Measurements from ENCODE around the gene TNXB. TPM values are rescaled to one million over a fixed set of nuclear protein-coding genes. Genes with fewer than 3 reads are reported as not detected.

TNXB gene
- total RNA-seq, 3 donors from 2014 or later: 1.1 to 1.9 (median 1.6) TPM

Other genes starting within 250 kb of the TNXB start
- gene NEU1, start 246.5 kb downstream of the TNXB start, total RNA-seq: 10 to 100 TPM; 25.6 to 26.7 (median 26.0) TPM
- gene SLC44A4, start 230.3 kb downstream of the TNXB start, total RNA-seq: under 1 TPM; 0.13 to 0.60 (median 0.20) TPM
- 10 to 100 TPM; 52.8 to 70.9 (median 67.8) TPM for gene EHMT2, start 211.6 kb downstream of the TNXB start, total RNA-seq
- gene ZBTB12, start 207.3 kb downstream of the TNXB start, total RNA-seq: 1 to 10 TPM; 3.5 to 6.1 (median 5.4) TPM
- gene C2, start 181.6 kb downstream of the TNXB start, total RNA-seq: 1 to 10 TPM in 1 of 3 donors, under 1 TPM in 2; 0.56 to 1.0 (median 0.95) TPM
- gene CFB, start 163.2 kb downstream of the TNXB start, total RNA-seq: 1 to 10 TPM in 2 of 3 donors, under 1 TPM in 1; 0.42 to 1.5 (median 1.4) TPM
- gene NELFE, start 150.4 kb downstream of the TNXB start, total RNA-seq: 100 to 1,000 TPM; 107 to 111 (median 109) TPM
- gene SKIC2, start 150.2 kb downstream of the TNXB start, total RNA-seq: 100 to 1,000 TPM; 123 to 157 (median 132) TPM
- gene DXO, start 137.2 kb downstream of the TNXB start, total RNA-seq: 1 to 10 TPM; 7.1 to 9.0 (median 8.9) TPM
- 1 to 10 TPM; 4.3 to 5.9 (median 5.3) TPM for gene C4A, start 127.3 kb downstream of the TNXB start, total RNA-seq
- 1 to 10 TPM; 4.9 to 5.3 (median 5.2) TPM for gene C4B, start 94.5 kb downstream of the TNXB start, total RNA-seq
- gene CYP21A2, start 70.9 kb downstream of the TNXB start, total RNA-seq: 1 to 10 TPM in 1 of 3 donors, under 1 TPM in 2; 0.74 to 1.0 (median 0.84) TPM
- gene ATF6B, start 18.9 kb upstream of the TNXB start, total RNA-seq: 10 to 100 TPM; 65.2 to 75.2 (median 67.2) TPM
- 1 to 10 TPM; 3.2 to 6.6 (median 4.9) TPM for gene FKBPL, start 20.9 kb upstream of the TNXB start, total RNA-seq
- under 1 TPM; 0.37 to 0.51 (median 0.38) TPM for gene PRRT1, start 42.6 kb upstream of the TNXB start, total RNA-seq
- gene PPT2, start 44.8 kb upstream of the TNXB start, total RNA-seq: 10 to 100 TPM; 18.7 to 27.0 (median 20.2) TPM
- 1 to 10 TPM; 6.4 to 9.6 (median 9.1) TPM for gene EGFL8, start 55.3 kb upstream of the TNXB start, total RNA-seq
- gene AGPAT1, start 66.7 kb upstream of the TNXB start, total RNA-seq: 10 to 100 TPM; 27.3 to 28.2 (median 28.1) TPM
- gene RNF5, start 69.1 kb upstream of the TNXB start, total RNA-seq: 10 to 100 TPM; 40.1 to 49.6 (median 47.1) TPM
- 10 to 100 TPM in 2 of 3 donors, 1 to 10 TPM in 1; 8.9 to 14.7 (median 13.0) TPM for gene AGER, start 74.9 kb upstream of the TNXB start, total RNA-seq
- gene PBX2, start 80.9 kb upstream of the TNXB start, total RNA-seq: 10 to 100 TPM; 62.2 to 68.2 (median 64.0) TPM
- gene GPSM3, start 83.3 kb upstream of the TNXB start, total RNA-seq: 10 to 100 TPM; 37.1 to 47.6 (median 43.4) TPM
- under 1 TPM; 0.40 to 0.58 (median 0.43) TPM for gene NOTCH4, start 114.7 kb upstream of the TNXB start, total RNA-seq